ENCODE results near the gene GPC4.

Gene GPC4

GRCh38 chrX:133339566-133339965 is 75.7 kb downstream of the GPC4 start:
- no peak for TF ChIP-seq RAD21 (IDR thresholded peaks at IDR 0.05; ENCODE audit: low read depth)
- no peak for TF ChIP-seq ZBTB7A (IDR thresholded peaks at IDR 0.05; ENCODE audit: low read depth)
- no peak for TF ChIP-seq YY1 (IDR thresholded peaks at IDR 0.05; ENCODE audit: low read depth)
- no peak for TF ChIP-seq TCF12 (IDR thresholded peaks at IDR 0.05; ENCODE audit: low read depth)
- no peak for TF ChIP-seq CREB1 (IDR thresholded peaks at IDR 0.05; ENCODE audit: low read depth)
- TF ChIP-seq EP300 (IDR thresholded peaks at IDR 0.05; ENCODE audit: borderline replicate concordance): no peak
- TF ChIP-seq, protein P1, sequence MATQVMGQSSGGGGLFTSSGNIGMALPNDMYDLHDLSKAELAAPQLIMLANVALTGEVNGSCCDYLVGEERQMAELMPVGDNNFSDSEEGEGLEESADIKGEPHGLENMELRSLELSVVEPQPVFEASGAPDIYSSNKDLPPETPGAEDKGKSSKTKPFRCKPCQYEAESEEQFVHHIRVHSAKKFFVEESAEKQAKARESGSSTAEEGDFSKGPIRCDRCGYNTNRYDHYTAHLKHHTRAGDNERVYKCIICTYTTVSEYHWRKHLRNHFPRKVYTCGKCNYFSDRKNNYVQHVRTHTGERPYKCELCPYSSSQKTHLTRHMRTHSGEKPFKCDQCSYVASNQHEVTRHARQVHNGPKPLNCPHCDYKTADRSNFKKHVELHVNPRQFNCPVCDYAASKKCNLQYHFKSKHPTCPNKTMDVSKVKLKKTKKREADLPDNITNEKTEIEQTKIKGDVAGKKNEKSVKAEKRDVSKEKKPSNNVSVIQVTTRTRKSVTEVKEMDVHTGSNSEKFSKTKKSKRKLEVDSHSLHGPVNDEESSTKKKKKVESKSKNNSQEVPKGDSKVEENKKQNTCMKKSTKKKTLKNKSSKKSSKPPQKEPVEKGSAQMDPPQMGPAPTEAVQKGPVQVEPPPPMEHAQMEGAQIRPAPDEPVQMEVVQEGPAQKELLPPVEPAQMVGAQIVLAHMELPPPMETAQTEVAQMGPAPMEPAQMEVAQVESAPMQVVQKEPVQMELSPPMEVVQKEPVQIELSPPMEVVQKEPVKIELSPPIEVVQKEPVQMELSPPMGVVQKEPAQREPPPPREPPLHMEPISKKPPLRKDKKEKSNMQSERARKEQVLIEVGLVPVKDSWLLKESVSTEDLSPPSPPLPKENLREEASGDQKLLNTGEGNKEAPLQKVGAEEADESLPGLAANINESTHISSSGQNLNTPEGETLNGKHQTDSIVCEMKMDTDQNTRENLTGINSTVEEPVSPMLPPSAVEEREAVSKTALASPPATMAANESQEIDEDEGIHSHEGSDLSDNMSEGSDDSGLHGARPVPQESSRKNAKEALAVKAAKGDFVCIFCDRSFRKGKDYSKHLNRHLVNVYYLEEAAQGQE (IDR thresholded peaks at IDR 0.05; ENCODE audit: low read depth): no peak
- TF ChIP-seq MAX (IDR thresholded peaks at IDR 0.05): no peak
- no peak for TF ChIP-seq NFIC (IDR thresholded peaks at IDR 0.05)
- no peak for TF ChIP-seq EGR1 (IDR thresholded peaks at IDR 0.05)
- TF ChIP-seq FOXM1 (IDR thresholded peaks at IDR 0.05; ENCODE audit: borderline replicate concordance, low read depth): no peak
- no peak for TF ChIP-seq TEAD4 (IDR thresholded peaks at IDR 0.05)
- no peak for TF ChIP-seq CEBPB (IDR thresholded peaks at IDR 0.05)
- TF ChIP-seq, protein P2, sequence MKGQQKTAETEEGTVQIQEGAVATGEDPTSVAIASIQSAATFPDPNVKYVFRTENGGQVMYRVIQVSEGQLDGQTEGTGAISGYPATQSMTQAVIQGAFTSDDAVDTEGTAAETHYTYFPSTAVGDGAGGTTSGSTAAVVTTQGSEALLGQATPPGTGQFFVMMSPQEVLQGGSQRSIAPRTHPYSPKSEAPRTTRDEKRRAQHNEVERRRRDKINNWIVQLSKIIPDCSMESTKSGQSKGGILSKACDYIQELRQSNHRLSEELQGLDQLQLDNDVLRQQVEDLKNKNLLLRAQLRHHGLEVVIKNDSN (IDR thresholded peaks at IDR 0.05): no peak
- TF ChIP-seq TAF1 (IDR thresholded peaks at IDR 0.05; ENCODE audit: low read depth): no peak

DNA sequence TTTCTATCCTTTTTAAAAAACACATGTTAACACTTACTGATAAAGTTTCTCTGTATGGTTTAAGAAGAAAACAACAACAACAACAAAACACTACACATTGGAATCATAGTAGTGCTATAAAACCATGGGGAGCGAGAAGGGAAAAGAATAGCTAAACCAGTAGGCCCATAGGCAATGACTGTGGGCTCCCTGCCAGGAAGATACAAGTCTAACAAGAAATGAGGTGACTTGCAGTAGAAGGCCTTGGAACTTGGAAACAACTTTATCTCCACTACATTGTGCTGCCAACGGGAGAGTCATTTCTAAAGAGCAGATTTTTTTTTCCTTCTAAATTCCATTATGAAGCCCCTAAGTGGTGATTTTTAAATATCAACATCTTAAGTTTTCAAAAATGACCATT is 78.0 kb downstream of the GPC4 start:
- TF ChIP-seq NFIC (IDR thresholded peaks at IDR 0.05): peak; percentile 51; the same call in 1 of the 2 replicates
- TF ChIP-seq, protein P2 (IDR thresholded peaks at IDR 0.05): no peak

DNA sequence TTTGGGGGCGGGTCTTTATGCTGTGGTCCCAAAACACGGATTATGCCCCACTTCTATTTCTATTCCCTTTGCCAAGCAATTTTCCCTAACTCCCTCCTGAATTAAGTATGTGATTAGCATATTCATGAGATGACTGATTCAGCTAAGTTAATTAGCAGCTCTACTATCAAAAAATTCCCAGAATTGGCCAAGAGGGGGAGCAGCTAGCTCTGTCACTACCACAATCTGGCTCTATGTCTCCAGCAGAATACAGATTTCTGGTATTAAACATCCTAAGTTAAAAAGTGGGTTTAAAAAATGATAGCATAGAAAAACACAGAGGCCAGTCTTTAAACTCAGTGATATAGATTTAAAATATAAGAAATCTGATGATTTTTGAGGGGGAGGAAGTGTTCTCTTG is 80.3 kb downstream of the GPC4 start:
- TF ChIP-seq EGR1 (IDR thresholded peaks at IDR 0.05): no peak
- TF ChIP-seq RAD21 (IDR thresholded peaks at IDR 0.05; ENCODE audit: low read depth): peak; percentile 56

- TF ChIP-seq NFIC (IDR thresholded peaks at IDR 0.05) (no peak), MAX (IDR thresholded peaks at IDR 0.05) (no peak), FOXM1 (IDR thresholded peaks at IDR 0.05; ENCODE audit: borderline replicate concordance, low read depth) (no peak), TAF1 (IDR thresholded peaks at IDR 0.05; ENCODE audit: low read depth) (no peak), ZBTB7A (IDR thresholded peaks at IDR 0.05; ENCODE audit: low read depth) (no peak)
Measured at GRCh38 chrX:133333154-133333750, 82.0 kb downstream of the GPC4 start.

- TF ChIP-seq, protein P1 (IDR thresholded peaks at IDR 0.05; ENCODE audit: low read depth): no peak
- TF ChIP-seq NFIC (IDR thresholded peaks at IDR 0.05) (no peak), MAX (IDR thresholded peaks at IDR 0.05) (no peak), YY1 (IDR thresholded peaks at IDR 0.05; ENCODE audit: low read depth) (no peak), ZBTB7A (IDR thresholded peaks at IDR 0.05; ENCODE audit: low read depth) (no peak)
Measured at GRCh38 chrX:133332737-133333136, 82.6 kb downstream of the GPC4 start.

DNA sequence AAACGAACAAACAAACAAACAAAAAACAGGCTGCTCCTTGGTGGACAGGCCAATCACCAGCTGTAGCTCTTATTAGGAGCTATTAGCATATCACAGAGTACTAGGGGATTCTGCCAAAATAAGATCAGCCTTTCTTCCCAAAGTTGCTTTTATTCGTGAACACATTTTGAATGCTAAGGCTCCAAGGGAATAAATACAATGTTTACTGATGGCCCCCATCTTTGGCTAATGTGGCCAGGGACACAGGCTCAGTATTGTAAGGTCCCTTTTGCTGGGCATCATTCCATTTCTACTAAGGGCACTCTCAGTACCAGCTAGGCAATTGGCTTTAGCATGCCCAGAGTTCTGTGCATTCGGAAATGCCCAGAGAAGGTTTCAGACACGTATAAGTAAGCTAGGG is 84.3 kb downstream of the GPC4 start:
- TF ChIP-seq TAF1 (IDR thresholded peaks at IDR 0.05; ENCODE audit: low read depth) (no peak), YY1 (IDR thresholded peaks at IDR 0.05; ENCODE audit: low read depth) (no peak), TCF12 (IDR thresholded peaks at IDR 0.05; ENCODE audit: low read depth) (no peak), CEBPB (IDR thresholded peaks at IDR 0.05) (no peak), ZBTB7A (IDR thresholded peaks at IDR 0.05; ENCODE audit: low read depth) (no peak), EP300 (IDR thresholded peaks at IDR 0.05; ENCODE audit: borderline replicate concordance) (no peak), EGR1 (IDR thresholded peaks at IDR 0.05) (no peak), TEAD4 (IDR thresholded peaks at IDR 0.05) (no peak), NFIC (IDR thresholded peaks at IDR 0.05) (no peak), CREB1 (IDR thresholded peaks at IDR 0.05; ENCODE audit: low read depth) (no peak), FOXM1 (IDR thresholded peaks at IDR 0.05; ENCODE audit: borderline replicate concordance, low read depth) (no peak), RAD21 (IDR thresholded peaks at IDR 0.05; ENCODE audit: low read depth) (no peak), MAX (IDR thresholded peaks at IDR 0.05) (no peak)
- TF ChIP-seq, protein P1 (IDR thresholded peaks at IDR 0.05; ENCODE audit: low read depth): no peak
- TF ChIP-seq, protein P2 (IDR thresholded peaks at IDR 0.05): no peak

Measured in Ishikawa (cell line).